K562 (cell line): ENCODE results near the gene NTN4. TPM values are rescaled to one million over a fixed set of nuclear protein-coding genes. Genes with fewer than 3 reads are reported as not detected.

ENCODE experiments used
- ATAC-seq: fragments of 200-7000 bp; cut with Tn5 transposase; 3 replicates; pipeline ENCODE4 v1.9.1; 2020; ENCODE audit warnings: moderate library complexity
- BruUV-seq: library from RNA; stranded (reverse); fragments of 400-500 nt; replicated peaks from 2 replicates; lab custom pipeline; 2021; lab: Mats Ljungman, UMichigan
- CTCF ChIA-PET: fragments of 300-600 bp; formaldehyde crosslinking; extraction: SDS; loops from one replicate; lab custom pipeline; 2021; ENCODE audit warnings: low intra/inter-chr PET ratio; lab: Yijun Ruan, JAX
- POLR2A ChIA-PET: fragments of 300-600, 350-650 bp; sonication (Branson Sonifier 250); formaldehyde crosslinking; extraction: SDS; loops from one replicate; lab custom pipeline; 2021; ENCODE audit warnings: antibody characterized with exemption, inconsistent platforms; lab: Yijun Ruan, JAX
- DNase-seq, 4 experiments: peaks; one replicate each; pipeline versions ENCODE4 v3.0.0 to v3.0.0-alpha.2; 2011 to 2018; ENCODE audit warnings: low spot score in 3 of 4, mixed read lengths in 3 of 4; ENCODE audit errors: extremely low read depth in 1 of 4
- FAIRE-seq: peaks from 2 replicates; lab custom pipeline; 2011; peaks lifted over from hg19 to GRCh38; lab: Jason Lieb, UNC
- H2AFZ ChIP-seq: 2 replicates; pipeline ENCODE4 v1.6.0; 2011; ENCODE audit warnings: low read depth, low read length, control low read depth, inconsistent platforms
- H3K27ac ChIP-seq: fragments of 200-600 bp; 3 replicates; pipeline ENCODE4 v1.8.0; 2011; ENCODE audit warnings: low read depth, mild to moderate bottlenecking, control low read depth, inconsistent platforms, low read length, moderate library complexity, mixed read lengths; ENCODE audit errors: extremely low read depth
- H3K27me3 ChIP-seq, 2 experiments: fragments of 300-600 bp in 1 of 2; 2 replicates in 1 of 2; 3 replicates in 1 of 2; pipeline versions ENCODE4 v1.6.0 to v1.8.0; 2011; ENCODE audit warnings: inconsistent platforms in 2 of 2, low read length in 2 of 2, mild to moderate bottlenecking in 1 of 2, mixed read lengths in 1 of 2, moderate library complexity in 1 of 2; ENCODE audit not compliant: control insufficient read depth in 2 of 2, insufficient read depth in 2 of 2
- H3K36me3 ChIP-seq: fragments of 300-600 bp; 3 replicates; pipeline ENCODE4 v1.8.0; 2011; ENCODE audit warnings: mild to moderate bottlenecking, low read length, inconsistent platforms; ENCODE audit not compliant: control insufficient read depth, insufficient read depth
- H3K4me1 ChIP-seq, 2 experiments: fragments of 200-600 bp in 1 of 2; replicated peaks in 1 of 2; 2 replicates in 1 of 2; 3 replicates in 1 of 2; pipeline versions ENCODE4 v1.5.1 to v1.8.0; 2011; ENCODE audit warnings: inconsistent platforms in 2 of 2, low read length in 2 of 2, mild to moderate bottlenecking in 1 of 2, mixed read lengths in 1 of 2, moderate library complexity in 1 of 2; ENCODE audit not compliant: control insufficient read depth in 2 of 2, insufficient read depth in 2 of 2
- H3K4me2 ChIP-seq: 2 replicates; pipeline ENCODE4 v1.6.1; 2011; ENCODE audit warnings: low read length, control low read depth, inconsistent platforms, mixed read lengths; ENCODE audit not compliant: insufficient read depth
- H3K4me3 ChIP-seq: fragments of 200-600 bp; sonication (generic), shearing (Covaris generic); 2 replicates; pipeline ENCODE4 v1.5.1; 2016; ENCODE audit warnings: control low read depth, inconsistent platforms
- H3K79me2 ChIP-seq: fragments of 200-600 bp; 3 replicates; pipeline ENCODE4 v1.8.0; 2011; ENCODE audit warnings: low read length, inconsistent platforms; ENCODE audit not compliant: control insufficient read depth, insufficient read depth
- H3K9ac ChIP-seq, 2 experiments: 2 replicates each; pipeline versions ENCODE4 v1.6.0 to v1.6.1; 2011; ENCODE audit warnings: low read depth in 2 of 2, low read length in 2 of 2, control low read depth in 1 of 2, inconsistent platforms in 1 of 2, mild to moderate bottlenecking in 1 of 2, mixed read lengths in 1 of 2; ENCODE audit not compliant: insufficient read depth in 1 of 2
- H3K9me1 ChIP-seq: one replicate; pipeline ENCODE4 v1.6.0; 2011; ENCODE audit warnings: inconsistent platforms, mild to moderate bottlenecking, low read length, moderate library complexity; ENCODE audit not compliant: control insufficient read depth, insufficient read depth
- H3K9me3 ChIP-seq: replicated peaks from 2 replicates; pipeline ENCODE4 v1.5.1; 2011; ENCODE audit warnings: low read depth, low read length, inconsistent platforms; ENCODE audit not compliant: control insufficient read depth, insufficient read depth
- H4K20me1 ChIP-seq: replicated peaks from 2 replicates; pipeline ENCODE4 v1.6.1; 2011; ENCODE audit warnings: low read length, inconsistent platforms, mixed read lengths; ENCODE audit not compliant: control insufficient read depth, insufficient read depth
- EWSR1 ChIP-seq: fragments of 450-650 bp; IDR thresholded peaks from 2 replicates; pipeline ENCODE4 v1.6.1; 2018; ENCODE audit warnings: borderline replicate concordance, mild to moderate bottlenecking, low read depth, moderate library complexity; ENCODE audit not compliant: partially characterized antibody
- WGBS: fragments of 100-300 bp; shearing (Covaris generic); methylation state at CpG from one replicate; pipeline ENCODE4 v1.1.6; 2016; ENCODE audit warnings: low coverage, mixed read lengths; ENCODE audit not compliant: insufficient coverage; ENCODE audit errors: missing lambda C conversion rate; 5-methylcytosine and 5-hydroxymethylcytosine counted together
- in situ Hi-C: fragments of 300-500 bp; cut with MboI; formaldehyde crosslinking; loops from 4 replicates; pipeline ENCODE4 v1.15.0; 2018; ENCODE audit warnings: inconsistent platforms, mixed read lengths
- intact Hi-C: fragments of 100-400 bp; cut with micrococcal nuclease; formaldehyde crosslinking; loops from 2 replicates; pipeline ENCODE4 v1.14.2; 2022
- polyA plus RNA-seq, 8 experiments: library from polyadenylated mRNA; depleted of rRNA in 4 of 8; stranded (reverse) in 5 of 8; unstranded in 3 of 8; fragments of >200 nt; fragmentation: Nextera tagmentation in 2 of 8; fragmentation: Illumina TruSeq in 1 of 8; extraction: Ambion mirVana in 2 of 8; extraction: Trizol in 1 of 8; gene quantifications; 2 replicates each; pipeline versions ENCODE4 v1.2.1 to v1.2.3, GENCODE V29; 2011 to 2014; ENCODE audit warnings: inconsistent platforms in 1 of 8, missing spikeins in 1 of 8
- total RNA-seq, 7 experiments: library from RNA; depleted of rRNA in 6 of 7; stranded (reverse); fragments of >200 nt in 6 of 7; fragmentation: Illumina TruSeq in 2 of 7; extraction: Trizol in 2 of 7; gene quantifications; 2 replicates each; pipeline versions ENCODE4 v1.2.1 to v1.2.3, GENCODE V29; 2011 to 2021; ENCODE audit warnings: low replicate concordance in 1 of 7
- TF ChIP-seq, protein P1 (sequence below): IDR thresholded peaks from 2 replicates; pipeline ENCODE4 v1.6.1; 2011; ENCODE audit warnings: borderline replicate concordance, low read depth, mild to moderate bottlenecking, moderate library complexity, low read length; ENCODE audit not compliant: insufficient read depth, poor library complexity, severe bottlenecking
- TF ChIP-seq, protein P2 (sequence below): fragments of 250-450 bp; sonication (Bioruptor Pico); IDR thresholded peaks from 2 replicates; pipeline ENCODE4 v1.5.0; 2022; ENCODE audit warnings: mild to moderate bottlenecking
- TF ChIP-seq, protein P3 (sequence below): fragments of 450-650 bp; conservative IDR thresholded peaks from 2 replicates; pipeline ENCODE4 v1.6.1; 2016; ENCODE audit warnings: missing genetic modification characterization, low read depth, mild to moderate bottlenecking, missing compliant biosample characterization, moderate library complexity
- TF ChIP-seq, protein P4 (sequence below), 3 experiments: fragments of 200-800 bp in 1 of 3; fragments of 250-450 bp in 1 of 3; fragments of 450-650 bp in 1 of 3; sonication (Bioruptor Pico) in 1 of 3; sonication (Bioruptor generic) in 1 of 3; formaldehyde crosslinking in 1 of 3; IDR thresholded peaks; 2 replicates each; pipeline versions ENCODE4 v1.6.1 to v1.8.0; 2016 to 2022; ENCODE audit warnings: mild to moderate bottlenecking in 2 of 3, missing genetic modification characterization in 2 of 3, missing compliant biosample characterization in 1 of 3, moderate library complexity in 1 of 3

NTN4 gene
- total and polyA plus RNA-seq, 9 of the 15 experiments (the other 6 are each of a cell fraction or from before 2014, with no cell fraction given) = 0.13 TPM; not detected in 8

DNA sequence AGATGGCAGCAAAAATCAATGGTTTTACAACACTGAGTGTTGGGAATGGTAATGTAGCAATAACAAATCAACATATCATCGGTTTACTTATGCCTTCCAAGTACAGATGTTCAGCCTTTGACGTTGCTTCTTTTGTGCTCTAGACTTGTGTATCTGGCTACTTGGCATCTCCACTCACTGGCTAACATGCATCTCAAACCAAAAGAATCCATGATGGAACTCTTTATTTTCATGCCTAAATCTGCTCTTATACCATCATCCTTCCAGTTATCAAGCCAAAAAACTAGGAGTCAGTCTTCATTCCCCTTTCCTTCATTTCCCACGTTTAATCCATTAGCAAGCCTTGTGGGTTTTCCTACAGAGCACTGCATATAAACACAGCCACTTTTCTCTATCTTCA, 150.0 kb downstream of the NTN4 start:
- no peak for TF ChIP-seq EWSR1
- TF ChIP-seq, protein P1, sequence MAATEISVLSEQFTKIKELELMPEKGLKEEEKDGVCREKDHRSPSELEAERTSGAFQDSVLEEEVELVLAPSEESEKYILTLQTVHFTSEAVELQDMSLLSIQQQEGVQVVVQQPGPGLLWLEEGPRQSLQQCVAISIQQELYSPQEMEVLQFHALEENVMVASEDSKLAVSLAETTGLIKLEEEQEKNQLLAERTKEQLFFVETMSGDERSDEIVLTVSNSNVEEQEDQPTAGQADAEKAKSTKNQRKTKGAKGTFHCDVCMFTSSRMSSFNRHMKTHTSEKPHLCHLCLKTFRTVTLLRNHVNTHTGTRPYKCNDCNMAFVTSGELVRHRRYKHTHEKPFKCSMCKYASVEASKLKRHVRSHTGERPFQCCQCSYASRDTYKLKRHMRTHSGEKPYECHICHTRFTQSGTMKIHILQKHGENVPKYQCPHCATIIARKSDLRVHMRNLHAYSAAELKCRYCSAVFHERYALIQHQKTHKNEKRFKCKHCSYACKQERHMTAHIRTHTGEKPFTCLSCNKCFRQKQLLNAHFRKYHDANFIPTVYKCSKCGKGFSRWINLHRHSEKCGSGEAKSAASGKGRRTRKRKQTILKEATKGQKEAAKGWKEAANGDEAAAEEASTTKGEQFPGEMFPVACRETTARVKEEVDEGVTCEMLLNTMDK = no peak
- TF ChIP-seq, protein P2, sequence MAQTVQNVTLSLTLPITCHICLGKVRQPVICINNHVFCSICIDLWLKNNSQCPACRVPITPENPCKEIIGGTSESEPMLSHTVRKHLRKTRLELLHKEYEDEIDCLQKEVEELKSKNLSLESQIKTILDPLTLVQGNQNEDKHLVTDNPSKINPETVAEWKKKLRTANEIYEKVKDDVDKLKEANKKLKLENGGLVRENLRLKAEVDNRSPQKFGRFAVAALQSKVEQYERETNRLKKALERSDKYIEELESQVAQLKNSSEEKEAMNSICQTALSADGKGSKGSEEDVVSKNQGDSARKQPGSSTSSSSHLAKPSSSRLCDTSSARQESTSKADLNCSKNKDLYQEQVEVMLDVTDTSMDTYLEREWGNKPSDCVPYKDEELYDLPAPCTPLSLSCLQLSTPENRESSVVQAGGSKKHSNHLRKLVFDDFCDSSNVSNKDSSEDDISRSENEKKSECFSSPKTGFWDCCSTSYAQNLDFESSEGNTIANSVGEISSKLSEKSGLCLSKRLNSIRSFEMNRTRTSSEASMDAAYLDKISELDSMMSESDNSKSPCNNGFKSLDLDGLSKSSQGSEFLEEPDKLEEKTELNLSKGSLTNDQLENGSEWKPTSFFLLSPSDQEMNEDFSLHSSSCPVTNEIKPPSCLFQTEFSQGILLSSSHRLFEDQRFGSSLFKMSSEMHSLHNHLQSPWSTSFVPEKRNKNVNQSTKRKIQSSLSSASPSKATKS (CRISPR knock-in tag) = no peak
- TF ChIP-seq, protein P3, sequence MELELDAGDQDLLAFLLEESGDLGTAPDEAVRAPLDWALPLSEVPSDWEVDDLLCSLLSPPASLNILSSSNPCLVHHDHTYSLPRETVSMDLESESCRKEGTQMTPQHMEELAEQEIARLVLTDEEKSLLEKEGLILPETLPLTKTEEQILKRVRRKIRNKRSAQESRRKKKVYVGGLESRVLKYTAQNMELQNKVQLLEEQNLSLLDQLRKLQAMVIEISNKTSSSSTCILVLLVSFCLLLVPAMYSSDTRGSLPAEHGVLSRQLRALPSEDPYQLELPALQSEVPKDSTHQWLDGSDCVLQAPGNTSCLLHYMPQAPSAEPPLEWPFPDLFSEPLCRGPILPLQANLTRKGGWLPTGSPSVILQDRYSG (tag) = no peak
- TF ChIP-seq, protein P4, sequence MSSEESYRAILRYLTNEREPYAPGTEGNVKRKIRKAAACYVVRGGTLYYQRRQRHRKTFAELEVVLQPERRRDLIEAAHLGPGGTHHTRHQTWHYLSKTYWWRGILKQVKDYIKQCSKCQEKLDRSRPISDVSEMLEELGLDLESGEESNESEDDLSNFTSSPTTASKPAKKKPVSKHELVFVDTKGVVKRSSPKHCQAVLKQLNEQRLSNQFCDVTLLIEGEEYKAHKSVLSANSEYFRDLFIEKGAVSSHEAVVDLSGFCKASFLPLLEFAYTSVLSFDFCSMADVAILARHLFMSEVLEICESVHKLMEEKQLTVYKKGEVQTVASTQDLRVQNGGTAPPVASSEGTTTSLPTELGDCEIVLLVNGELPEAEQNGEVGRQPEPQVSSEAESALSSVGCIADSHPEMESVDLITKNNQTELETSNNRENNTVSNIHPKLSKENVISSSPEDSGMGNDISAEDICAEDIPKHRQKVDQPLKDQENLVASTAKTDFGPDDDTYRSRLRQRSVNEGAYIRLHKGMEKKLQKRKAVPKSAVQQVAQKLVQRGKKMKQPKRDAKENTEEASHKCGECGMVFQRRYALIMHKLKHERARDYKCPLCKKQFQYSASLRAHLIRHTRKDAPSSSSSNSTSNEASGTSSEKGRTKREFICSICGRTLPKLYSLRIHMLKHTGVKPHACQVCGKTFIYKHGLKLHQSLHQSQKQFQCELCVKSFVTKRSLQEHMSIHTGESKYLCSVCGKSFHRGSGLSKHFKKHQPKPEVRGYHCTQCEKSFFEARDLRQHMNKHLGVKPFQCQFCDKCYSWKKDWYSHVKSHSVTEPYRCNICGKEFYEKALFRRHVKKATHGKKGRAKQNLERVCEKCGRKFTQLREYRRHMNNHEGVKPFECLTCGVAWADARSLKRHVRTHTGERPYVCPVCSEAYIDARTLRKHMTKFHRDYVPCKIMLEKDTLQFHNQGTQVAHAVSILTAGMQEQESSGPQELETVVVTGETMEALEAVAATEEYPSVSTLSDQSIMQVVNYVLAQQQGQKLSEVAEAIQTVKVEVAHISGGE (CRISPR knock-in tag; IDR thresholded peaks at IDR 0.05) = no peak
- TF ChIP-seq, all 486 proteins: peak for 0
- Histone ChIP-seq H4K20me1 (no peaks in the 10 kb centered on the region), H3K9ac (no peak overlapping the region), H3K4me1 (no peaks in the 10 kb centered on the region), H3K27me3 (peaks cover 0 to 8% of the 10 kb centered on the region in 2 experiments; a peak in 2 of 5 replicates), H3K4me3 (no peak overlapping the region), H3K79me2 (no peaks in the 10 kb centered on the region), H3K4me2 (no peak overlapping the region), H2AFZ (no peak overlapping the region), H3K9me1 (no peaks in the 10 kb centered on the region), H3K36me3 (no peaks in the 10 kb centered on the region), H3K27ac (no peak overlapping the region), H3K9me3 (no peaks in the 10 kb centered on the region)
- 0% methylated on average over 3 of the region's 3 CpGs for WGBS
- no peak for DNase-seq
- FAIRE-seq = no peak
- no TSS peak for BruUV-seq
- intact Hi-C loops (no loop called here), in situ Hi-C loops (no loop called here)
- ATAC-seq = no peak
- POLR2A ChIA-PET = no interaction called here
- CTCF ChIA-PET = no interaction called here
